HEK293T (cell line): ENCODE results near the gene KIF3A.

Source experiments
- CTCF ChIA-PET: fragments of 350-600 bp; formaldehyde crosslinking; extraction: SDS; loops from one replicate; lab custom pipeline; 2021; ENCODE audit warnings: antibody characterized with exemption, inconsistent platforms; lab: Yijun Ruan, JAX
- POLR2A ChIA-PET: fragments of 350-600 bp; formaldehyde crosslinking; extraction: SDS; loops from one replicate; lab custom pipeline; 2020; ENCODE audit warnings: antibody characterized with exemption, inconsistent platforms; lab: Yijun Ruan, JAX
- DNase-seq: peaks from one replicate; pipeline ENCODE4 v3.0.0; 2012; ENCODE audit warnings: mixed read lengths; ENCODE audit errors: extremely low spot score
- ARNT ChIP-seq: fragments of 450-650 bp; IDR thresholded peaks from 2 replicates; pipeline ENCODE4 v1.6.1; 2017; ENCODE audit warnings: mild to moderate bottlenecking
- BHLHE40 ChIP-seq: fragments of 450-650 bp; IDR thresholded peaks from 2 replicates; pipeline ENCODE4 v1.6.1; 2016; ENCODE audit warnings: mild to moderate bottlenecking, moderate library complexity, borderline replicate concordance
- CTBP1 ChIP-seq: fragments of 450-650 bp; IDR thresholded peaks from 2 replicates; pipeline ENCODE4 v1.6.1; 2016; ENCODE audit warnings: borderline replicate concordance
- ELF4 ChIP-seq: fragments of 450-650 bp; IDR thresholded peaks from 2 replicates; pipeline ENCODE4 v1.6.1; 2017; ENCODE audit warnings: antibody characterized with exemption
- FOXK2 ChIP-seq: fragments of 450-650 bp; IDR thresholded peaks from 2 replicates; pipeline ENCODE4 v1.6.1; 2016; ENCODE audit warnings: mild to moderate bottlenecking
- FOXM1 ChIP-seq: fragments of 450-650 bp; IDR thresholded peaks from 2 replicates; pipeline ENCODE4 v1.6.1; 2017; ENCODE audit warnings: mild to moderate bottlenecking, borderline replicate concordance
- HDGF ChIP-seq: fragments of 450-650 bp; IDR thresholded peaks from 2 replicates; pipeline ENCODE4 v1.6.1; 2017; ENCODE audit warnings: antibody characterized with exemption, borderline replicate concordance
- L3MBTL2 ChIP-seq: fragments of 450-650 bp; conservative IDR thresholded peaks from 2 replicates; pipeline ENCODE4 v1.6.1; 2016; ENCODE audit warnings: mild to moderate bottlenecking
- LEF1 ChIP-seq: fragments of 450-650 bp; IDR thresholded peaks from 2 replicates; pipeline ENCODE4 v1.6.1; 2017; ENCODE audit warnings: mild to moderate bottlenecking, borderline replicate concordance
- NFRKB ChIP-seq: fragments of 450-650 bp; IDR thresholded peaks from 2 replicates; pipeline ENCODE4 v1.6.1; 2016; ENCODE audit warnings: mild to moderate bottlenecking, moderate library complexity
- SP1 ChIP-seq: fragments of 450-650 bp; IDR thresholded peaks from 2 replicates; pipeline ENCODE4 v1.6.1; 2017
- SUZ12 ChIP-seq: fragments of 450-650 bp; IDR thresholded peaks from 2 replicates; pipeline ENCODE4 v1.6.1; 2016; ENCODE audit warnings: mild to moderate bottlenecking
- TARDBP ChIP-seq: fragments of 450-650 bp; IDR thresholded peaks from 2 replicates; pipeline ENCODE4 v1.6.1; 2016
- ZNF384 ChIP-seq: fragments of 450-650 bp; IDR thresholded peaks from 2 replicates; pipeline ENCODE4 v1.6.1; 2016
- TF ChIP-seq, protein P1 (sequence below): fragments of 450-650 bp; IDR thresholded peaks from 2 replicates; pipeline ENCODE4 v1.6.1; 2016

The KIF3A gene

GRCh38 chr5:132648355-132648754 is 89.0 kb downstream of the KIF3A start:
- TF ChIP-seq ARNT: no peak
- no peak for TF ChIP-seq LEF1
- no peak for TF ChIP-seq HDGF
- no peak for TF ChIP-seq ELF4
- TF ChIP-seq NFRKB: no peak
- TF ChIP-seq ZNF384: no peak
- no peak for TF ChIP-seq TARDBP
- TF ChIP-seq SP1: no peak
- no peak for TF ChIP-seq FOXM1
- no peak for TF ChIP-seq FOXK2
- TF ChIP-seq CTBP1: no peak
- no peak for TF ChIP-seq BHLHE40
- TF ChIP-seq SUZ12: no peak
- DNase-seq: no peak
- ChIA-PET CTCF (no interaction called here), POLR2A (interaction anchor here (1.1 kb wide), 1 partner anchor 29 kb away, joined by 3 read pairs; no protein-coding TSS in a partner anchor)

DNA sequence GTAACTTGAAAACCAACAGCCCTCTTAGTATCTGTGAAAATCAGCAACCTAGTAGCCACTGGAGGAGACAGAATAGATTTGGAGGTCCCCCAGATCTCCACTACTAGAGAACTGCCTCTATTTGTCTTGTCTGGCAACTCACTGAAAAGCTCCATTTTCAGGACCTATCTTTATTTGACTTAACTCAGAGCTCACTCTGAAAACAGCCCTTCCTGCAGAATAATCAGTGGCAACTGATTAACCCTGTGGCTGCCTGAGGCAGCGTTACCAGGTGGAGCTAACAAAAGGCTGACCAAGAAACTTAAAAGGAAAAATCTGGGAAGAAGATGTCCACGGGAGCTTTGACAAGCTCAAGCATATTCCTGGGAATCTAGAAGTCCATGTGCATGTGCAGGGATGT is 89.9 kb downstream of the KIF3A start:
- ChIA-PET POLR2A (no interaction called here), CTCF (interaction anchor here (0.7 kb wide), 1 partner anchor 13 kb away, joined by 4 read pairs; no protein-coding TSS in a partner anchor)
- no peak for DNase-seq
- TF ChIP-seq NFRKB (no peak), FOXK2 (no peak), HDGF (no peak), TARDBP (no peak), ZNF384 (no peak), ARNT (no peak), BHLHE40 (no peak), FOXM1 (no peak), CTBP1 (no peak), SUZ12 (no peak)

- ChIA-PET CTCF (interaction anchor here (0.7 kb wide), 1 partner anchor 14 kb away, joined by 4 read pairs; no protein-coding TSS in a partner anchor), POLR2A (no interaction called here)
- no peak for TF ChIP-seq L3MBTL2
- no peak for TF ChIP-seq ZNF384
- TF ChIP-seq FOXM1: no peak
- TF ChIP-seq, protein P1, sequence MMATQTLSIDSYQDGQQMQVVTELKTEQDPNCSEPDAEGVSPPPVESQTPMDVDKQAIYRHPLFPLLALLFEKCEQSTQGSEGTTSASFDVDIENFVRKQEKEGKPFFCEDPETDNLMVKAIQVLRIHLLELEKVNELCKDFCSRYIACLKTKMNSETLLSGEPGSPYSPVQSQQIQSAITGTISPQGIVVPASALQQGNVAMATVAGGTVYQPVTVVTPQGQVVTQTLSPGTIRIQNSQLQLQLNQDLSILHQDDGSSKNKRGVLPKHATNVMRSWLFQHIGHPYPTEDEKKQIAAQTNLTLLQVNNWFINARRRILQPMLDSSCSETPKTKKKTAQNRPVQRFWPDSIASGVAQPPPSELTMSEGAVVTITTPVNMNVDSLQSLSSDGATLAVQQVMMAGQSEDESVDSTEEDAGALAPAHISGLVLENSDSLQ: no peak
- no peak for TF ChIP-seq ARNT
- TF ChIP-seq LEF1: no peak
- TF ChIP-seq TARDBP: no peak
- DNase-seq: no peak
Observed at GRCh38 chr5:132646583-132647266, 90.6 kb downstream of the KIF3A start.

DNA sequence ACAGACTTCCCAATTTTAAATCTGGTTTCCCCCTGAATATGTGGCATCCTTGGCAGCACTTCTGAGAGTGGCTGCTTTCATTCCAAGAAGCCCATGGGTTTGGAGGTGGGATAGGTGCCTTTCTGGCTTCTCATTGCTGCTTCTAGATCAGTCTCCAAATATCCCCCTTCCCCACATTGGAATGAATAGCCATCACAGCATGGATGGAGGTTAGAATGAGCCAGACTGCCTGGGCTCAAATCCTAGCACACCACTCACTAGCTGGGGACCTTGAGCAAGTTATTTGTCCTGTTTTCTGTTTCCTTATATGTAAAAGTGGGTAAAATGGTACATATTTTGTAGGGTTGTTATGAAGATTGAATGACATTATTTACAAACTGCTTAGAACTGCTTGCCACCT is 93.2 kb downstream of the KIF3A start:
- ChIA-PET CTCF (no interaction called here), POLR2A (no interaction called here)
- TF ChIP-seq HDGF (no peak), TARDBP (no peak), SP1 (no peak), SUZ12 (no peak), L3MBTL2 (no peak)
- no peak for DNase-seq
